ENCODE results near the gene DNAJC21. TPM values are rescaled to one million over a fixed set of nuclear protein-coding genes. Genes with fewer than 3 reads are reported as not detected.

DNAJC21 gene
- total and polyA plus RNA-seq, 10 of the 15 experiments (the other 5 are each of a cell fraction or from before 2014, with no cell fraction given): 9.2 to 53.5 (median 23.7) TPM

DNA sequence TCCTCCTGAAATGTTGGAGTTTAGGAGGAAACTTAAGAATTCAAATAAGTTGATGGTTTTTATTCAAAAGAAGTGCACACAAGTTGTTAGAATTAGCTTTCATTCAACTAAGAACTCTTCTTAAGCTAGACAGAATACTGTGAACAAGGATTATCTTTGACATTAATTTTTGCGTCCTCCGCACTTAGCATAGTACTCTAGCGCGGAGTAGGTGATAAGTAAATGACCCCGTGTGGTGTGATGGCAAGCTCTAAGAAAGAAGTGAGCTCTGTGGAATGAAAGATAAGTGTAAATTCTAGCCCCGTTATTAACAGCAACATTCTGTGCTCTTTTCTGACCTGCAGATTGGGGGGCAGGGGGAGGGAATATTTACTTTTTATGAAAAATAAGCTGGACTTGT is 12.8 kb upstream of the DNAJC21 start:
- in situ Hi-C loops (cut with MboI): loop anchor here (10.0 to 25.0 kb wide), 3 partner anchors 429 to 1472 kb away; partner anchors contain the start of genes AMACR and TARS1
- H3K9me3 ChIP-seq (replicated peaks; ENCODE audit: control insufficient read depth, insufficient read depth, low read length): no peaks in the 10 kb centered on the region
- peaks cover 6% of the 10 kb centered on the region; the same call in 1 of the 2 replicates for H3K4me1 ChIP-seq (ENCODE audit: control insufficient read depth, insufficient read depth, low read length)
- H3K9ac ChIP-seq (ENCODE audit: control insufficient read depth, insufficient read depth, low read length): peak overlapping the region; percentile 96
- H4K20me1 ChIP-seq (ENCODE audit: control insufficient read depth, insufficient read depth): no peaks in the 10 kb centered on the region
- H3K27ac ChIP-seq (ENCODE audit: control insufficient read depth, insufficient read depth): peak overlapping the region; percentile 90
- no peak overlapping the region for H2AFZ ChIP-seq (ENCODE audit: control insufficient read depth, low read depth, low read length)
- FAIRE-seq (no peak), ATAC-seq (no peak), DNase-seq (ENCODE audit: low read depth, low spot score) (no peak)
- POLR2A ChIA-PET: interaction anchor here (0.6 to 5.3 kb wide), 3 partner anchors 12 to 311 kb away, joined by 3 to 79 read pairs (median 11); partner anchors contain the start of gene DNAJC21
- SMC1A ChIA-PET (ENCODE audit: uncharacterized antibody, unreplicated experiment): interaction anchor here (0.7 to 4.5 kb wide), 13 partner anchors 10 to 919 kb away, joined by 3 to 27 read pairs (median 4); partner anchors contain the start of gene DNAJC21
- peaks cover 73% of the 10 kb centered on the region for H3K79me2 ChIP-seq (ENCODE audit: control insufficient read depth, insufficient read depth, low read length)
- 1% methylated on average over 6 of the region's 6 CpGs for WGBS (ENCODE audit: insufficient coverage, insufficient replicate concordance, low lambda C conversion rate, missing lambda C conversion rate)
- intact Hi-C loops (cut with micrococcal nuclease; ENCODE audit: unreplicated experiment): loop anchor here (5.0 to 10.0 kb wide), 2 partner anchors 86 to 912 kb away; partner anchors contain the start of gene AMACR
- no peaks in the 10 kb centered on the region for H3K27me3 ChIP-seq (replicated peaks in 1 of 2; ENCODE audit: control insufficient read depth in 2 of 2, insufficient read depth in 2 of 2, low read length in 1 of 2)
- RAD21 ChIA-PET (ENCODE audit: unreplicated experiment): interaction anchor here (0.8 to 3.8 kb wide), 5 partner anchors 13 to 430 kb away, joined by 3 to 50 read pairs (median 5); partner anchors contain the start of gene DNAJC21
- no TSS peak for BruUV-seq (replicated peaks)
- TF ChIP-seq ZNF217 (IDR thresholded peaks at IDR 0.05) (no peak), TCF12 (IDR thresholded peaks at IDR 0.05; ENCODE audit: low read depth, low read length) (no peak), FOXK2 (IDR thresholded peaks at IDR 0.05) (no peak), CHD1 (IDR thresholded peaks at IDR 0.05; ENCODE audit: low read depth, low read length) (no peak), ZNF384 (IDR thresholded peaks at IDR 0.05; ENCODE audit: borderline replicate concordance, low read depth, low read length) (no peak), CHD2 (IDR thresholded peaks at IDR 0.05; ENCODE audit: borderline replicate concordance, low read depth, low read length) (no peak), KLF5 (IDR thresholded peaks at IDR 0.05; ENCODE audit: partially characterized antibody) (no peak), EED (IDR thresholded peaks at IDR 0.05; ENCODE audit: low read depth) (no peak), SMAD1 (IDR thresholded peaks at IDR 0.05; ENCODE audit: low read depth, partially characterized antibody) (no peak), ZNF622 (IDR thresholded peaks at IDR 0.05) (no peak), BHLHE40 (IDR thresholded peaks at IDR 0.05; ENCODE audit: borderline replicate concordance in 1 of 2, low read depth in 2 of 2, low read length in 1 of 2) (no peak), POLR2A (IDR thresholded peaks at IDR 0.05; ENCODE audit: low read depth, low read length) (no peak)
- TF ChIP-seq, protein P1, sequence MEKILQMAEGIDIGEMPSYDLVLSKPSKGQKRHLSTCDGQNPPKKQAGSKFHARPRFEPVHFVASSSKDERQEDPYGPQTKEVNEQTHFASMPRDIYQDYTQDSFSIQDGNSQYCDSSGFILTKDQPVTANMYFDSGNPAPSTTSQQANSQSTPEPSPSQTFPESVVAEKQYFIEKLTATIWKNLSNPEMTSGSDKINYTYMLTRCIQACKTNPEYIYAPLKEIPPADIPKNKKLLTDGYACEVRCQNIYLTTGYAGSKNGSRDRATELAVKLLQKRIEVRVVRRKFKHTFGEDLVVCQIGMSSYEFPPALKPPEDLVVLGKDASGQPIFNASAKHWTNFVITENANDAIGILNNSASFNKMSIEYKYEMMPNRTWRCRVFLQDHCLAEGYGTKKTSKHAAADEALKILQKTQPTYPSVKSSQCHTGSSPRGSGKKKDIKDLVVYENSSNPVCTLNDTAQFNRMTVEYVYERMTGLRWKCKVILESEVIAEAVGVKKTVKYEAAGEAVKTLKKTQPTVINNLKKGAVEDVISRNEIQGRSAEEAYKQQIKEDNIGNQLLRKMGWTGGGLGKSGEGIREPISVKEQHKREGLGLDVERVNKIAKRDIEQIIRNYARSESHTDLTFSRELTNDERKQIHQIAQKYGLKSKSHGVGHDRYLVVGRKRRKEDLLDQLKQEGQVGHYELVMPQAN (conservative IDR thresholded peaks at IDR 0.05): no peak
- TF ChIP-seq, protein P2, sequence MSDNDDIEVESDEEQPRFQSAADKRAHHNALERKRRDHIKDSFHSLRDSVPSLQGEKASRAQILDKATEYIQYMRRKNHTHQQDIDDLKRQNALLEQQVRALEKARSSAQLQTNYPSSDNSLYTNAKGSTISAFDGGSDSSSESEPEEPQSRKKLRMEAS (IDR thresholded peaks at IDR 0.05; ENCODE audit: low read depth, low read length): no peak
- peak overlapping the region; percentile 86 for H3K4me3 ChIP-seq
- CTCF ChIA-PET: interaction anchor here (1.1 to 2.9 kb wide), 6 partner anchors 9 to 431 kb away, joined by 3 to 12 read pairs (median 6); partner anchors contain the start of gene DNAJC21
- H3K36me3 ChIP-seq (ENCODE audit: control insufficient read depth in 2 of 2, insufficient read depth in 2 of 2, low read length in 1 of 2): peaks cover 0 to 13% of the 10 kb centered on the region in 2 experiments; a peak in 2 of 4 replicates
- H3K4me2 ChIP-seq (ENCODE audit: control insufficient read depth, insufficient read depth): peak overlapping the region; percentile 88
